GM23338 (cell line): Measurements from ENCODE around the gene ATP10D. TPM values are rescaled to one million over a fixed set of nuclear protein-coding genes. Genes with fewer than 3 reads are reported as not detected.

Source experiments
- ATAC-seq: fragments of 200-7000 bp; cut with Tn5 transposase; 3 replicates; pipeline ENCODE4 v1.9.1; 2020
- DNase-seq: peaks from one replicate; pipeline ENCODE4 v3.0.0-alpha.2; 2015; ENCODE audit warnings: low spot score
- H2AFZ ChIP-seq: fragments of 200-600 bp; sonication (generic); 2 replicates; pipeline ENCODE4 v1.8.0; 2016; ENCODE audit warnings: antibody characterized with exemption, mild to moderate bottlenecking, moderate library complexity
- H3F3A ChIP-seq: fragments of 200-600 bp; sonication (generic); replicated peaks from 2 replicates; pipeline ENCODE4 v1.8.0; 2017; ENCODE audit warnings: antibody characterized with exemption, mixed run types, low read depth
- H3K27ac ChIP-seq: fragments of 200-600 bp; sonication (generic); 2 replicates; pipeline ENCODE4 v1.6.1; 2016; ENCODE audit warnings: low read depth
- H3K27me3 ChIP-seq: fragments of 200-600 bp; sonication (generic); 2 replicates; pipeline ENCODE4 v1.8.0; 2016; ENCODE audit warnings: mild to moderate bottlenecking, mixed run types, moderate library complexity; ENCODE audit not compliant: insufficient read depth
- H3K36me3 ChIP-seq: fragments of 200-600 bp; sonication (generic); 2 replicates; pipeline ENCODE4 v1.8.0; 2016; ENCODE audit warnings: mild to moderate bottlenecking; ENCODE audit not compliant: insufficient read depth
- H3K4me1 ChIP-seq: fragments of 200-600 bp; sonication (generic); 2 replicates; pipeline ENCODE4 v1.8.0; 2016; ENCODE audit warnings: mild to moderate bottlenecking, moderate library complexity; ENCODE audit not compliant: insufficient read depth
- H3K4me2 ChIP-seq: fragments of 200-600 bp; sonication (generic); 2 replicates; pipeline ENCODE4 v1.7.1; 2017; ENCODE audit warnings: mixed run types
- H3K4me3 ChIP-seq: fragments of 200-600 bp; sonication (generic); 2 replicates; pipeline ENCODE4 v1.6.1; 2016; ENCODE audit warnings: mixed run types
- H3K79me2 ChIP-seq: fragments of 200-600 bp; sonication (generic); replicated peaks from 2 replicates; pipeline ENCODE4 v1.8.0; 2017; ENCODE audit warnings: mild to moderate bottlenecking; ENCODE audit not compliant: insufficient read depth
- H3K9me2 ChIP-seq: fragments of 200-600 bp; sonication (generic); 2 replicates; pipeline ENCODE4 v1.8.0; 2017; ENCODE audit not compliant: insufficient read depth
- H4K20me1 ChIP-seq: fragments of 200-600 bp; sonication (generic); replicated peaks from 2 replicates; pipeline ENCODE4 v1.8.0; 2017; ENCODE audit warnings: mild to moderate bottlenecking; ENCODE audit not compliant: insufficient read depth
- H3K27ac Mint-ChIP-seq: 2 replicates; pipeline ENCODE4 v1.8.0; 2020; ENCODE audit warnings: inconsistent platforms, mild to moderate bottlenecking, moderate library complexity, mixed read lengths
- H3K27me3 Mint-ChIP-seq: 3 replicates; pipeline ENCODE4 v1.8.0; 2022; ENCODE audit warnings: low read depth, mild to moderate bottlenecking, moderate library complexity, mixed read lengths, inconsistent platforms; ENCODE audit not compliant: insufficient read depth, poor library complexity
- H3K36me3 Mint-ChIP-seq: 3 replicates; pipeline ENCODE4 v1.8.0; 2021; ENCODE audit warnings: low read depth, mild to moderate bottlenecking, inconsistent platforms, moderate library complexity, mixed read lengths
- H3K4me1 Mint-ChIP-seq: 3 replicates; pipeline ENCODE4 v1.8.0; 2020; ENCODE audit warnings: mild to moderate bottlenecking, inconsistent platforms, mixed read lengths
- H3K4me3 Mint-ChIP-seq: 3 replicates; pipeline ENCODE4 v1.8.0; 2021; ENCODE audit warnings: moderate library complexity, mild to moderate bottlenecking, inconsistent platforms, mixed read lengths
- H3K9me3 Mint-ChIP-seq: 3 replicates; pipeline ENCODE4 v1.8.0; 2020; ENCODE audit warnings: moderate library complexity, mild to moderate bottlenecking, inconsistent platforms, mixed read lengths
- CTCF ChIP-seq, 2 experiments: fragments of 200-600 bp in 1 of 2; sonication (generic) in 1 of 2; conservative IDR thresholded peaks; 2 replicates each; pipeline versions ENCODE4 v1.5.1 to v1.6.1; 2016 to 2017; ENCODE audit warnings: antibody characterized with exemption in 2 of 2, low read depth in 2 of 2, mild to moderate bottlenecking in 2 of 2, moderate library complexity in 1 of 2
- EZH2 ChIP-seq: fragments of 200-600 bp; sonication (generic); IDR thresholded peaks from one replicate; pipeline ENCODE4 v1.8.0; 2017; ENCODE audit warnings: antibody characterized with exemption, mild to moderate bottlenecking, low read depth; ENCODE audit not compliant: unreplicated experiment
- STAT1 ChIP-seq: IDR thresholded peaks from one replicate; pipeline ENCODE4 v1.6.1; 2016; ENCODE audit warnings: antibody characterized with exemption; ENCODE audit not compliant: unreplicated experiment
- polyA plus RNA-seq: library from polyadenylated mRNA; unstranded; fragments of >200 nt; fragmentation: Nextera tagmentation; extraction: Ambion mirVana; gene quantifications from 2 replicates; pipeline ENCODE4 v1.2.1, GENCODE V29; 2016
- total RNA-seq: library from RNA; depleted of rRNA; stranded (reverse); fragments of >200 nt; shearing (Covaris generic); gene quantifications from 2 replicates; pipeline ENCODE4 v1.2.3, GENCODE V29; 2014
- TF ChIP-seq, protein P1 (sequence below): fragments of 250-450 bp; sonication (Bioruptor Pico); IDR thresholded peaks from 2 replicates; pipeline ENCODE4 v1.5.0; 2020; ENCODE audit warnings: mild to moderate bottlenecking, moderate library complexity

ATP10D gene
- total and polyA plus RNA-seq, 2 experiments from 2014 or later = 4.5 to 4.7 TPM

DNA sequence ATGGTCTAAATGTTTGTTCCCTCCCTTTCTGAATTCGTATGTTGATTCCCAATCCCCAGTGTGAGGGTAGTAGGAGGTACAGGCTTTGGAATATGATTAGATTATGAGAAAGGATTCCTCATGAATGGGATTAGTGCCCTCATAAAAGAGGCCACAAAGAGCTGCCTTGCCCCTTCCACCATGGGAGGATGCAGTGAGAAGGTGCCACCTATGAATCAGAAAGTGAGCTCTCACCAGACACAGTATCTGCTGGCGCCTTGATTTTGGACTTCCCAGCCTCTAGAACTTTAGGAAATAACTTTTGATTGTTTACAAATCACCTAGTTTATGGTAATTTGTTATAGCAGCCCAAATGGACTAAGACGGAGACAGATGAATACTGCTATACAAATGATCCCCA, 3.6 kb downstream of the ATP10D start:
- Histone ChIP-seq H3K9me2 (no peaks in the 10 kb centered on the region), H3F3A (no peaks in the 10 kb centered on the region), H2AFZ (no peak overlapping the region), H3K4me3 (no peak overlapping the region), H3K27ac (no peak overlapping the region), H3K27me3 (no peaks in the 10 kb centered on the region), H3K4me2 (no peak overlapping the region), H4K20me1 (no peaks in the 10 kb centered on the region), H3K4me1 (no peaks in the 10 kb centered on the region; the same call in 1 of the 2 replicates), H3K79me2 (no peaks in the 10 kb centered on the region), H3K36me3 (no peaks in the 10 kb centered on the region)
- H3K4me3 Mint-ChIP-seq = no peak overlapping the region
- peaks cover 7% of the 10 kb centered on the region for H3K27me3 Mint-ChIP-seq
- TF ChIP-seq STAT1 = no peak
- no peak overlapping the region for H3K27ac Mint-ChIP-seq
- peaks cover 18% of the 10 kb centered on the region; the same call in 2 of the 3 replicates for H3K4me1 Mint-ChIP-seq
- H3K36me3 Mint-ChIP-seq = no peaks in the 10 kb centered on the region
- ATAC-seq (no peak), DNase-seq (no peak)
- no peaks in the 10 kb centered on the region for H3K9me3 Mint-ChIP-seq

DNA sequence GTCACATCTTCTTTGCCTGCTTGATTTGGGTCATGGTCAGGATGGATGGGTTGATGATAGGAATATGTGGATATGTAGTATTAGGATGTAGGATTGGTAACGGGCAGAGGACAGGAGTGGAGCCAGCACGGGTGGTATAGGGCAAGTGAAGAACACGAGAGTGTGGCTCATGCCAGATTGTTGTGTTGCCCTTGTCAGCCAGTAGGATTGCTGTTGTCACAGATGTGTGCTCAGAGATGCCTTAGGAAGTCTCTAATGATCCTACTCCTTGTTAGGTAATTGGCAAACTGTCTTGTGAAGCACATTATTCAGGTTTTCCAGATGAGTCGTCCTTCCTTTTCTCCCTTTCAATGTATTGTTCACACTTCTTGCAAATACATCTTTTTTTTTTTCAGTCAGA, 5.5 kb downstream of the ATP10D start:
- H3K79me2 ChIP-seq = no peaks in the 10 kb centered on the region
- DNase-seq = peak; percentile 71

DNA sequence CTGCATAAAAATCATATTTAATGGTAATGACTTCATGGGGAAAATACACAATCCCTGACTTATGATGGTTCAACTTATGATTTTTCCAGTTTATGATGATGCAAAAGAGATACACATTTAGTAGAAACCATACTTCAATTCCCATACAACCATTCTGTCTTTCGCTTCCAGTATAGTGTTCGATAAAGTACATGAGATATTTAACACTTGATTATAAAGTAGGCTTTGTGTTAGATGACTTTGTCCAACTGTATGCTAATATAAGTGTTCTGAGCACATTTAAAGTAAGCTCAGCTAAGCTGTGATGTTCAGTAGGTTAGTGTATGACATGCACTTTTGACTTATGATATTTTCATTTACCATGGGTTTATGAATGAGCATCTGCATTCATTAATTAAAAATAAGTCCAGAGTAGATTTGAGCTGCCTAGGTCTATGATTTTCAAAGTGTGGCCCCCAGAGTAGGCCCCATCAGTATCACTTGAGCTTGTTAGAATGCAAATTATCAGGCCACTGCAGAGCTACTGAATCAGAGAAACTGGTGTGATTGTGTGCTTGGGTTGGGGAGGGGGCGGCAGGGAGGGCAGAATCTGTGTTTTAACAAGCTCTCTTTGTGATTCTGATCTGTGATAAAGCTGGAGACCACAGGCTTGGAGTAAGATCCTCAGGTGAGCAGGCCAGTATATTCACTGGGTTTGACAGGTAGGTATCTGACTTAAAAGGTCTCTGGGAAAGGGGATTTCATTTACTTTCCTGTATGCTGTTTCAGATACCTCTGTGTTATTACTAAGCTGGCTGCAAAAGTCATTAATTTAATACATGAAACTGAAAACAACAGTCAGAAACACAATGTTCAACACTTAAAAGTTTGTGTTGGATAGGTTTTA, 8.4 kb downstream of the ATP10D start:
- Histone ChIP-seq H4K20me1 (no peaks in the 10 kb centered on the region), H3K4me3 (no peak overlapping the region), H3F3A (no peaks in the 10 kb centered on the region), H3K27me3 (no peaks in the 10 kb centered on the region), H3K27ac (no peak overlapping the region), H3K4me1 (no peaks in the 10 kb centered on the region), H3K79me2 (no peaks in the 10 kb centered on the region), H3K4me2 (no peak overlapping the region), H3K36me3 (no peaks in the 10 kb centered on the region), H2AFZ (no peak overlapping the region), H3K9me2 (no peaks in the 10 kb centered on the region)
- no peaks in the 10 kb centered on the region for H3K27me3 Mint-ChIP-seq
- DNase-seq = no peak
- H3K4me1 Mint-ChIP-seq = peaks cover 7% of the 10 kb centered on the region; the same call in 1 of the 3 replicates
- ATAC-seq = no peak
- no peaks in the 10 kb centered on the region for H3K36me3 Mint-ChIP-seq
- H3K9me3 Mint-ChIP-seq = no peaks in the 10 kb centered on the region
- H3K4me3 Mint-ChIP-seq = no peak overlapping the region
- H3K27ac Mint-ChIP-seq = no peak overlapping the region
- TF ChIP-seq STAT1 = no peak
- TF ChIP-seq, protein P1, sequence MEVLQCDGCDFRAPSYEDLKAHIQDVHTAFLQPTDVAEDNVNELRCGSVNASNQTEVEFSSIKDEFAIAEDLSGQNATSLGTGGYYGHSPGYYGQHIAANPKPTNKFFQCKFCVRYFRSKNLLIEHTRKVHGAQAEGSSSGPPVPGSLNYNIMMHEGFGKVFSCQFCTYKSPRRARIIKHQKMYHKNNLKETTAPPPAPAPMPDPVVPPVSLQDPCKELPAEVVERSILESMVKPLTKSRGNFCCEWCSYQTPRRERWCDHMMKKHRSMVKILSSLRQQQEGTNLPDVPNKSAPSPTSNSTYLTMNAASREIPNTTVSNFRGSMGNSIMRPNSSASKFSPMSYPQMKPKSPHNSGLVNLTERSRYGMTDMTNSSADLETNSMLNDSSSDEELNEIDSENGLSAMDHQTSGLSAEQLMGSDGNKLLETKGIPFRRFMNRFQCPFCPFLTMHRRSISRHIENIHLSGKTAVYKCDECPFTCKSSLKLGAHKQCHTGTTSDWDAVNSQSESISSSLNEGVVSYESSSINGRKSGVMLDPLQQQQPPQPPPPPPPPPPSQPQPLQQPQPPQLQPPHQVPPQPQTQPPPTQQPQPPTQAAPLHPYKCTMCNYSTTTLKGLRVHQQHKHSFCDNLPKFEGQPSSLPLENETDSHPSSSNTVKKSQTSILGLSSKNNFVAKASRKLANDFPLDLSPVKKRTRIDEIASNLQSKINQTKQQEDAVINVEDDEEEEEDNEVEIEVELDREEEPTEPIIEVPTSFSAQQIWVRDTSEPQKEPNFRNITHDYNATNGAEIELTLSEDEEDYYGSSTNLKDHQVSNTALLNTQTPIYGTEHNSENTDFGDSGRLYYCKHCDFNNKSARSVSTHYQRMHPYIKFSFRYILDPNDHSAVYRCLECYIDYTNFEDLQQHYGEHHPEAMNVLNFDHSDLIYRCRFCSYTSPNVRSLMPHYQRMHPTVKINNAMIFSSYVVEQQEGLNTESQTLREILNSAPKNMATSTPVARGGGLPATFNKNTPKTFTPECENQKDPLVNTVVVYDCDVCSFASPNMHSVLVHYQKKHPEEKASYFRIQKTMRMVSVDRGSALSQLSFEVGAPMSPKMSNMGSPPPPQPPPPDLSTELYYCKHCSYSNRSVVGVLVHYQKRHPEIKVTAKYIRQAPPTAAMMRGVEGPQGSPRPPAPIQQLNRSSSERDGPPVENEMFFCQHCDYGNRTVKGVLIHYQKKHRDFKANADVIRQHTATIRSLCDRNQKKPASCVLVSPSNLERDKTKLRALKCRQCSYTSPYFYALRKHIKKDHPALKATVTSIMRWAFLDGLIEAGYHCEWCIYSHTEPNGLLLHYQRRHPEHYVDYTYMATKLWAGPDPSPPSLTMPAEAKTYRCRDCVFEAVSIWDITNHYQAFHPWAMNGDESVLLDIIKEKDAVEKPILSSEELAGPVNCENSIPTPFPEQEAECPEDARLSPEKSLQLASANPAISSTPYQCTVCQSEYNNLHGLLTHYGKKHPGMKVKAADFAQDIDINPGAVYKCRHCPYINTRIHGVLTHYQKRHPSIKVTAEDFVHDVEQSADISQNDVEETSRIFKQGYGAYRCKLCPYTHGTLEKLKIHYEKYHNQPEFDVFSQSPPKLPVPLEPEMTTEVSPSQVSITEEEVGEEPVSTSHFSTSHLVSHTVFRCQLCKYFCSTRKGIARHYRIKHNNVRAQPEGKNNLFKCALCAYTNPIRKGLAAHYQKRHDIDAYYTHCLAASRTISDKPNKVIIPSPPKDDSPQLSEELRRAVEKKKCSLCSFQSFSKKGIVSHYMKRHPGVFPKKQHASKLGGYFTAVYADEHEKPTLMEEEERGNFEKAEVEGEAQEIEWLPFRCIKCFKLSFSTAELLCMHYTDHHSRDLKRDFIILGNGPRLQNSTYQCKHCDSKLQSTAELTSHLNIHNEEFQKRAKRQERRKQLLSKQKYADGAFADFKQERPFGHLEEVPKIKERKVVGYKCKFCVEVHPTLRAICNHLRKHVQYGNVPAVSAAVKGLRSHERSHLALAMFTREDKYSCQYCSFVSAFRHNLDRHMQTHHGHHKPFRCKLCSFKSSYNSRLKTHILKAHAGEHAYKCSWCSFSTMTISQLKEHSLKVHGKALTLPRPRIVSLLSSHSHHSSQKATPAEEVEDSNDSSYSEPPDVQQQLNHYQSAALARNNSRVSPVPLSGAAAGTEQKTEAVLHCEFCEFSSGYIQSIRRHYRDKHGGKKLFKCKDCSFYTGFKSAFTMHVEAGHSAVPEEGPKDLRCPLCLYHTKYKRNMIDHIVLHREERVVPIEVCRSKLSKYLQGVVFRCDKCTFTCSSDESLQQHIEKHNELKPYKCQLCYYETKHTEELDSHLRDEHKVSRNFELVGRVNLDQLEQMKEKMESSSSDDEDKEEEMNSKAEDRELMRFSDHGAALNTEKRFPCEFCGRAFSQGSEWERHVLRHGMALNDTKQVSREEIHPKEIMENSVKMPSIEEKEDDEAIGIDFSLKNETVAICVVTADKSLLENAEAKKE (CRISPR knock-in tag) = no peak

More for the DNA sequence above, 5.5 kb downstream of the ATP10D start:
- Histone ChIP-seq H3K4me3 (no peak overlapping the region), H4K20me1 (no peaks in the 10 kb centered on the region), H3K4me2 (no peak overlapping the region), H3K36me3 (no peaks in the 10 kb centered on the region), H3F3A (no peaks in the 10 kb centered on the region), H3K27me3 (no peaks in the 10 kb centered on the region), H3K27ac (no peak overlapping the region), H3K9me2 (no peaks in the 10 kb centered on the region), H3K4me1 (no peaks in the 10 kb centered on the region), H2AFZ (no peak overlapping the region)
- H3K27me3 Mint-ChIP-seq = peaks cover 4% of the 10 kb centered on the region
- no peak overlapping the region for H3K4me3 Mint-ChIP-seq
- no peaks in the 10 kb centered on the region for H3K36me3 Mint-ChIP-seq
- peaks cover 12% of the 10 kb centered on the region; the same call in 2 of the 3 replicates for H3K4me1 Mint-ChIP-seq
- ATAC-seq = peak; percentile 99
- TF ChIP-seq EZH2 (no peak), CTCF (conservative IDR thresholded peaks at IDR 0.05; ENCODE audit: low read depth in 2 of 2) (peak; percentile 59 to 68)
- H3K9me3 Mint-ChIP-seq = no peaks in the 10 kb centered on the region
- H3K27ac Mint-ChIP-seq = no peak overlapping the region
